GM18499 (cell line): ENCODE data around the gene RAMAC.
A peak's percentile ranks its signal among the peaks of the same experiment; 100 is the strongest.
"Not testable (repeated sequence)": the region's sequence is repeated elsewhere in the genome, so short reads cannot be mapped to it uniquely, and the experiment has no call there.

Source experiments
- ATAC-seq: cut with Tn5 transposase; IDR thresholded peaks from one replicate; pipeline ENCODE4 v1.9.1; 2021; ENCODE audit warnings: moderate number of reproducible peaks; ENCODE audit not compliant: insufficient read depth, unreplicated experiment

The RAMAC gene

GRCh38 chr15:82985688-82986441, at the start of gene RAMAC:
TSS of gene RAMAC (plus strand) at chr15:82986210. CDS start at chr15:82989019, 2,809 bp downstream.
- ATAC-seq = peak; percentile 80

DNA sequence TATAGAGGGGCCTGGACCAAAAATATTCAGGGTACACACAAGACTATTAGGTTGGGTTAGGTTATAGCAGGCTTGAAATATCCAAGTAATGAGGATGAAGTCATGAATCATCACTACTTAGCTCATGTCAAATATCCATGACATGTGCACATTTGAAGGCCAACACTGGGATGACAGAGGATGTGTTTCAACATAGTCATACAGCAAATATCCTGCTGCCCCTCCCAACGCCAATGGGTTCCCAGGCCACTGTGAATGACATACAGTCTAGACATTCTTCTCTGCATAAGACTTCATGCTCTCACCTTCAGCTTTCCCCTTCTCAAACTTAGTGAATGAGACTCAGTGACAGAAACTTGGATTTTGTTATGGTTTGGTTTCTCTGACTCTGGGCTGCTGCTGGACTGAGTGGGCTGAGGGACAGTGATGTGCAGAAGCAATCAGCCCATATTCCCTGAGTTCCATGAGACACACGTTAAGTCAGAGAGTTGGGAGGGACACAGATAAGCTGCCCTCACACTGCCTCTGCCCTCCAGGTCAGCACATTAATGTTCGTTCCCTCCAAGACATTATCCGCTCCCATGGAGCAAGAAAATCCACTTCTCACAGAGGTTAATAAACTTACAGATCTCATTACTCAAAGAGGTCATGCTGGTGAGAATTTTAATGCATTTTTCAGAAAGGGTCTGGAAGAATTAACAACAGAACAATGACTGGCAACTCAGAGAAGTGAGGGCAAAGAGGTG, 48.9 kb upstream of the RAMAC start:
- ATAC-seq = no peak

DNA sequence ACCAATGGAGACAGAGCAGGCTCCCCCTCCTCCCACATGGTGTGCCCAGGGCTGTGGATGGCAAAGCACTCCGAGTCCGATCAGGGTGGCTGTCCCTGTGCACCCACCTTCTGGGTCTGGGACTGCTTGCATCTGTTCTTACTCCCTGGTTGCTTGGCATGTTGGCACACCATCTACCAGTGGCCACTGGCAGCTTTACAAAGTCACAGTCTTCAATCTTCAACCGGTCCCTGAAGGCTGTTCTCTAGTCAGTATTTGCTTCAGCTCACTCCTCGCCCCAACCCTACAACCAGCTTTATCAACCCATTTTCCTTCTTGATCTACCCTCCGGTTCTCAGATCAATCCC, 48.3 kb upstream of the RAMAC start:
- no peak for ATAC-seq

DNA sequence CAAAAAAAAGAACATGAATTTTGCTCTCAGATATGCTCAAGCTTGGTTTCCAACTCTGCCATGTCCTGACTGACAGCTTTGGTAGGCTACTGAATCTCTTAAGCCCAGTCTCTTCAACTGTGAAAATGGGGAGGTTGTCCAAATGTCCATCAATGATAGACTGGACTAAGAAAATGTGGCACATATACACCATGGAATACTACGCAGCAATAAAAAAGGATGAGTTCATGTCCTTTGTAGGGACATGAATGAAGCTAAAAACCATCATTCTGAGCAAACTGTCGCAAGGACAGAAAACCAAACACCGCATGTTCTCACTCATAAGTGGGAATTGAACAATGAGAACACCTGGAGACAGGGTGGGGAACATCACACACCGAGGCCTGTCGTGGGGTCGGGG, 46.3 kb upstream of the RAMAC start:
- not testable (repeated sequence) for ATAC-seq

GRCh38 chr15:82942691-82943090, 43.3 kb upstream of the RAMAC start:
- no peak for ATAC-seq

- no peak for ATAC-seq
Observed at GRCh38 chr15:82943176-82943575, 42.8 kb upstream of the RAMAC start.

- no peak for ATAC-seq
Observed at GRCh38 chr15:82944056-82944455, 42.0 kb upstream of the RAMAC start.

GRCh38 chr15:82944821-82945220, 41.2 kb upstream of the RAMAC start:
- ATAC-seq = no peak

DNA sequence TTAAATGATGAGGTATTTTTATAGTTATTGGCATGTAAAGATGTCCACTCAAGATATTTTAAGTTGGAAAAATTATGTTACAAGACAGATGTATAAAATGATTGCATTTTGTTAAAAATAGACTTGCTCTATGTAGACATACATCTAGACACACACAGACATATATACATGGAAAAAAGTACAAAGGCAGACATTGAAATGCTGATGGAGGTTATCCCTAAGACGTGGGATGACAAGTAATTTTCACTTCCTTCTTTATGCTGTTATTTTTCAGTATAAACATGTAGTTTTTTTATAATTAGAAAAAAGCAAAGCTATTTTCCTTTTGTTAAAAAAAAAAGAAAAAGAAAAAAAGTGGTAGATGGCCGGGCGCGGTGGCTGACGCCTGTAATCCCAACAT, 40.7 kb upstream of the RAMAC start:
- ATAC-seq = no peak

- ATAC-seq = no peak
Observed at GRCh38 chr15:82946155-82946701, 39.8 kb upstream of the RAMAC start.

DNA sequence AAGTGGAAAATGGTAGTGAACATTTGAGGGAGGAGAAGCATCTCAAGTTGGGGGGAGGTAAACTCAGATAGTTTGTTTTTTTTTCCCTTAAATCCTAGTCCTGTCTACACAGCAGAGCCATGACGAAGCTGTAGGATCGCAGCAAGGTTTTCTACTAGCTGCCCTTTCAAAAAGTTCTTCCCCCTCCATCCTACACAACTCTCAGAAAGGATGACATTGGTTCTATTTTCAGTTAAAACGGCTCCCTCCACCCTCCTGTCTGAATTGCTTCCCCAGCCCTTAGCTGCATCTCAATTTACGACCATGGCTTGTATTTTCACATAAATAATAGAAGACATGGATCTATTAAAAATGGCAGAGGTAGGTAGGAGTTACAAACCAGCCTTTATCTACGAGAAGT, 35.7 kb upstream of the RAMAC start:
- ATAC-seq = no peak

GRCh38 chr15:82950746-82951370, 35.2 kb upstream of the RAMAC start:
- no peak for ATAC-seq

DNA sequence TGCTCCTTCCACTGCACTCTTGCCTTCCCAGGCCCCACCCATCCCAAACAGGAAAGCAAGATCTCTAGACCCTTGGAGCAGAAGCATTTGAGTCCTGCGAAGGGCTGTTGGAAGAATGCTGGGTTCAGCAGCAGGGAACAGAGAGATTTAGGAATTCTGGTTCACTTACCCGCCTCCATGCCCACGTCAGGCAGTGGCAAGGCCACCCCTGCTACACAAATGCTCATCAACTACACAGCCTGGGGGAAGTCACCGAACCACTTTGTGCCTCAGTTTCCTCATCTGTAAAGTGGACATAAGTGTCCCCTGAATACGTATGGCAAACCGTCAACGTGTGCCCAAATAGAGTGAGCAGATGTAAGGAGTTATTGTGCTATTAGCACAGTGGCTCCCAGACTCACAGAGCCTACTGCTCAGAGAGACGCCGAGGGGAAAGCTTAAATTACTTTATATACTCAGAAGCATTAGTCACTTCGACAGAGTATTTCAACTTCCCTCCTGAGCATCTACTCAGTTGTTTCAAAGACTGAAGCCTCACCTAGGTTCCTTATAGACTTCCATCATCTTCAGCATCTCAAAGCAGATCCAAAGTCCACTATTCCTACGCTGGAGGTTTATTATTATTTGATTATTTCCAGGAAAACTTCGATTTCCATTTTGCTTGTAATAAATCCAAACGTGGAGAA, 34.4 kb upstream of the RAMAC start:
- no peak for ATAC-seq

GRCh38 chr15:82952158-82953081, 33.6 kb upstream of the RAMAC start, which contains the start of gene HOMER2:
TSS of gene HOMER2 (minus strand) at chr15:82952720. CDS start at chr15:82952535, 185 bp downstream.
- ATAC-seq = no peak

DNA sequence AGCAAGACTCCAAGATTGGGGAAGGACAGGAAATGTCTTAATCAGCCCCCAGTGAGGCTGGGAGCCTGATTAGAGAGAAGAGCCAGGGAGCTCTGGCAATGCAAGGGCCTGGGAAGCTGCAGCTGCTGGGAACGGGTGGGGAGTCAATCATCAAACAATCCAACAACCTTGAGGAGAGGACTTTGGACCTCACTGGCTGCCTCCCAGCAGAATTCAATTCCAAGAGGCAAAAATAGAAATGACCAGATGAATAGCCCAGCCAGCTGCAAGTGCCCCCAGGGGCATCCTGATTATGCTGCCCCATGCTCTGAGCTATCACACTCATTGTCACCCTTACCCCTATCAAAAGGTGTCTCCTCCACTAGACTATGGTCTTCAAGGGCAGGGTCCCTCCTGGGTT, 27.4 kb upstream of the RAMAC start:
- ATAC-seq = no peak

DNA sequence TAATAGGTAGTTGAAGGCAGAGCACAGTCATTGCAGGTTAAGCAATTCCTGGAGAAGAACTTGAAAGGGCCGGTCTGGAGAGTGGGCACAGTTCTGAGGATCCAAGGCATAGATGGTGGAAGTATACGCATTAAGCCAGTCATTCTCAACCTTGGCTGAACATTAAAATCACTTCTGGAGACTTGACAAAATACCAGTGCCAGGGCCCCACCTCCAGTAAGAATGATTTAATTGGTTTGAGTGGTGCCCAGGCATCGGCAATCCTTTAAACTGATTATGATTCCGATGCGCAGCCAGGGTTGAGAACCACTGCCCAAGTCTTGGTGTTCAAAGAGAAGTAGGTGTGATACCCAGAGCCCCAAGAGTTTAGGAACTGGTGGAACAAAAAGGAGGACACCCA, 26.6 kb upstream of the RAMAC start:
- ATAC-seq = no peak

- ATAC-seq = no peak
Observed at GRCh38 chr15:82960766-82961165, 25.2 kb upstream of the RAMAC start.

GRCh38 chr15:82963471-82964341, 22.3 kb upstream of the RAMAC start:
- ATAC-seq = no peak
